ENCODE measurements around the gene FOXM1.

GRCh38 chr12:2900642-2901041 is 23.7 kb upstream of the FOXM1 start:
- TF ChIP-seq, protein P1, sequence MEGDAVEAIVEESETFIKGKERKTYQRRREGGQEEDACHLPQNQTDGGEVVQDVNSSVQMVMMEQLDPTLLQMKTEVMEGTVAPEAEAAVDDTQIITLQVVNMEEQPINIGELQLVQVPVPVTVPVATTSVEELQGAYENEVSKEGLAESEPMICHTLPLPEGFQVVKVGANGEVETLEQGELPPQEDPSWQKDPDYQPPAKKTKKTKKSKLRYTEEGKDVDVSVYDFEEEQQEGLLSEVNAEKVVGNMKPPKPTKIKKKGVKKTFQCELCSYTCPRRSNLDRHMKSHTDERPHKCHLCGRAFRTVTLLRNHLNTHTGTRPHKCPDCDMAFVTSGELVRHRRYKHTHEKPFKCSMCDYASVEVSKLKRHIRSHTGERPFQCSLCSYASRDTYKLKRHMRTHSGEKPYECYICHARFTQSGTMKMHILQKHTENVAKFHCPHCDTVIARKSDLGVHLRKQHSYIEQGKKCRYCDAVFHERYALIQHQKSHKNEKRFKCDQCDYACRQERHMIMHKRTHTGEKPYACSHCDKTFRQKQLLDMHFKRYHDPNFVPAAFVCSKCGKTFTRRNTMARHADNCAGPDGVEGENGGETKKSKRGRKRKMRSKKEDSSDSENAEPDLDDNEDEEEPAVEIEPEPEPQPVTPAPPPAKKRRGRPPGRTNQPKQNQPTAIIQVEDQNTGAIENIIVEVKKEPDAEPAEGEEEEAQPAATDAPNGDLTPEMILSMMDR (IDR thresholded peaks at IDR 0.05): no peak
- TF ChIP-seq POLR2A (IDR thresholded peaks at IDR 0.05): no peak
